Vagina (tissue), 2 donors: ENCODE data around the gene PRKCE.

Source experiments
- POLR2A ChIP-seq, 2 donors: fragments of 450-650 bp; IDR thresholded peaks; one replicate each; pipeline ENCODE4 v1.6.1; 2017; ENCODE audit warnings: antibody characterized with exemption in 2 of 2, mild to moderate bottlenecking in 2 of 2, moderate library complexity in 2 of 2
- TF ChIP-seq, protein P1 (sequence below), 3 experiments: fragments of 450-650 bp in 2 of 3; fragments of 200-600 bp in 1 of 3; sonication (generic) in 1 of 3; IDR thresholded peaks; one replicate each; pipeline ENCODE4 v1.5.1; 2017 to 2019; ENCODE audit warnings: antibody characterized with exemption in 3 of 3, mild to moderate bottlenecking in 2 of 3, moderate library complexity in 2 of 3

DNA sequence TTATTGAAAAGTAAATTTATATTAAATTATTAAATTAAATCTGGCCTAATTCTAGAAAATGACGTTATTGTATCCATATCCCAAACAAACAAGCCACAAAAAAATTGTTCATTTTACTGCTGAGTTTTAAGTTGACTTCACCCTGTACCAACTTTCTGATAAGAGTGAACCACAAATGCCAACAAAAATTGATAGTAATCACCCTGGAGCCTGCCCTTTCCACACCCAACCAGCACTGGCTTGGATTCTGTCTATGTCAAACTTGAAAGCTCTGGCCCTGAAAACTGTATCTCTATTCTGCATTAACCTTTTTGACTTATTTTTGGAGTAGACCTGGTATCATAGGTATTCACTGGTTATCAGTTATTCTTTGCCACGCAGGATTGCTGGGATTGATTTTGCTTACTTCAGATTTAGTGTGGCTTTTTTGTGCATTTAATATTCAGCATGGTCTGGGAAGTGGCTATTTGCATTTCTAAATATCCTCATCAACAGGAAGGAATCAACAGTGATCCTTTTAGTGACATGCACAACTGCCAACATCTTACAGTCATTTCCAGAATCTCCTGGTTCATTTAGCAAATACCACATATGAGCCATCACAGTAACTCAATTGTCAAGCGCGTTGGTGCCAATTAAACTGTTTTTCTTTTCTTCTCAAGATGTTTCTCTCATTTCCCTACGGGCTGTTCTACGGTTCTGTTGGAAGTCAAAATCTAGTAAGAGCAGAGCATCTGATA lies 29.0 kb upstream of the PRKCE start:
- TF ChIP-seq, protein P1, sequence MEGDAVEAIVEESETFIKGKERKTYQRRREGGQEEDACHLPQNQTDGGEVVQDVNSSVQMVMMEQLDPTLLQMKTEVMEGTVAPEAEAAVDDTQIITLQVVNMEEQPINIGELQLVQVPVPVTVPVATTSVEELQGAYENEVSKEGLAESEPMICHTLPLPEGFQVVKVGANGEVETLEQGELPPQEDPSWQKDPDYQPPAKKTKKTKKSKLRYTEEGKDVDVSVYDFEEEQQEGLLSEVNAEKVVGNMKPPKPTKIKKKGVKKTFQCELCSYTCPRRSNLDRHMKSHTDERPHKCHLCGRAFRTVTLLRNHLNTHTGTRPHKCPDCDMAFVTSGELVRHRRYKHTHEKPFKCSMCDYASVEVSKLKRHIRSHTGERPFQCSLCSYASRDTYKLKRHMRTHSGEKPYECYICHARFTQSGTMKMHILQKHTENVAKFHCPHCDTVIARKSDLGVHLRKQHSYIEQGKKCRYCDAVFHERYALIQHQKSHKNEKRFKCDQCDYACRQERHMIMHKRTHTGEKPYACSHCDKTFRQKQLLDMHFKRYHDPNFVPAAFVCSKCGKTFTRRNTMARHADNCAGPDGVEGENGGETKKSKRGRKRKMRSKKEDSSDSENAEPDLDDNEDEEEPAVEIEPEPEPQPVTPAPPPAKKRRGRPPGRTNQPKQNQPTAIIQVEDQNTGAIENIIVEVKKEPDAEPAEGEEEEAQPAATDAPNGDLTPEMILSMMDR (IDR thresholded peaks at IDR 0.05), result no peak
- TF ChIP-seq POLR2A (IDR thresholded peaks at IDR 0.05), result no peak
